ENCODE data around the gene ADGRL2. TPM values are rescaled to one million over a fixed set of nuclear protein-coding genes. Genes with fewer than 3 reads are reported as not detected.
A peak's percentile ranks its signal among the peaks of the same experiment; 100 is the strongest.

ADGRL2 gene
- total and polyA plus RNA-seq, 2 experiments from 2014 or later = 38.2 to 90.3 TPM

- no peak overlapping the region for H3K4me2 ChIP-seq
- H3K27me3 Mint-ChIP-seq (ENCODE audit: insufficient read depth, low read depth, poor library complexity) = no peaks in the 10 kb centered on the region
- no peaks in the 10 kb centered on the region; the same call in 2 of the 3 replicates for H3K9me3 Mint-ChIP-seq
- no peak for DNase-seq (ENCODE audit: low spot score)
- no peak overlapping the region for H3K27ac Mint-ChIP-seq
- H3K27me3 ChIP-seq (ENCODE audit: insufficient read depth) = no peaks in the 10 kb centered on the region
- H3K9me2 ChIP-seq (ENCODE audit: insufficient read depth) = no peaks in the 10 kb centered on the region
- no peak for TF ChIP-seq POLR2AphosphoS5 (IDR thresholded peaks at IDR 0.05; ENCODE audit: low read depth)
- no peak for TF ChIP-seq JUNB (IDR thresholded peaks at IDR 0.05; ENCODE audit: unreplicated experiment)
- TF ChIP-seq ETS1 (IDR thresholded peaks at IDR 0.05) = no peak
- TF ChIP-seq EZH2 (IDR thresholded peaks at IDR 0.05; ENCODE audit: low read depth, unreplicated experiment) = no peak
- TF ChIP-seq ZNF462 (CRISPR knock-in tag; IDR thresholded peaks at IDR 0.05) = no peak
- no peak for TF ChIP-seq STAT1 (IDR thresholded peaks at IDR 0.05; ENCODE audit: unreplicated experiment)
- TF ChIP-seq REST (IDR thresholded peaks at IDR 0.05; ENCODE audit: unreplicated experiment) = no peak
- no peak for TF ChIP-seq NANOG (IDR thresholded peaks at IDR 0.05; ENCODE audit: borderline replicate concordance)
- TF ChIP-seq CREB1 (CRISPR knock-in tag; IDR thresholded peaks at IDR 0.05; ENCODE audit: low read depth) = no peak
- no peak for TF ChIP-seq EZH2phosphoT487 (IDR thresholded peaks at IDR 0.05; ENCODE audit: unreplicated experiment)
- TF ChIP-seq ZNF114 (CRISPR knock-in tag; IDR thresholded peaks at IDR 0.05) = no peak
- no peak for TF ChIP-seq CTCF (conservative IDR thresholded peaks at IDR 0.05; ENCODE audit: low read depth in 2 of 2)
- no peak for TF ChIP-seq ZNF331 (CRISPR knock-in tag; IDR thresholded peaks at IDR 0.05; ENCODE audit: low read depth)
- H3K79me2 ChIP-seq (replicated peaks; ENCODE audit: insufficient read depth) = no peaks in the 10 kb centered on the region
- H3K27ac ChIP-seq (ENCODE audit: low read depth) = no peak overlapping the region; the same call in 1 of the 2 replicates
- peak; percentile 65 for ATAC-seq
- H3K36me3 ChIP-seq (ENCODE audit: insufficient read depth) = no peaks in the 10 kb centered on the region
- peaks cover 18% of the 10 kb centered on the region for H3K4me1 Mint-ChIP-seq
- H4K20me1 ChIP-seq (replicated peaks; ENCODE audit: insufficient read depth) = no peaks in the 10 kb centered on the region
- H2AFZ ChIP-seq = no peak overlapping the region
- no peaks in the 10 kb centered on the region for H3K4me1 ChIP-seq (ENCODE audit: insufficient read depth)
- no peaks in the 10 kb centered on the region for H3K36me3 Mint-ChIP-seq (ENCODE audit: low read depth)
- H3K4me3 ChIP-seq = no peak overlapping the region
- no peak overlapping the region for H3K4me3 Mint-ChIP-seq
- no peaks in the 10 kb centered on the region for H3F3A ChIP-seq (replicated peaks; ENCODE audit: low read depth)
Measured at GRCh38 chr1:82001345-82001744, 200.6 kb downstream of the ADGRL2 start.
